OCI-M2 (cell line): ENCODE data around the gene EOMES.

ENCODE experiments used
- DNase-seq: peaks from one replicate; lab custom pipeline; 2025; ENCODE audit not compliant: unreplicated experiment; lab: John Stamatoyannopoulos, UW

Gene EOMES

GRCh38 chr3:27720899-27721716, 1.0 kb downstream of the EOMES start:
- no peak for DNase-seq

DNA sequence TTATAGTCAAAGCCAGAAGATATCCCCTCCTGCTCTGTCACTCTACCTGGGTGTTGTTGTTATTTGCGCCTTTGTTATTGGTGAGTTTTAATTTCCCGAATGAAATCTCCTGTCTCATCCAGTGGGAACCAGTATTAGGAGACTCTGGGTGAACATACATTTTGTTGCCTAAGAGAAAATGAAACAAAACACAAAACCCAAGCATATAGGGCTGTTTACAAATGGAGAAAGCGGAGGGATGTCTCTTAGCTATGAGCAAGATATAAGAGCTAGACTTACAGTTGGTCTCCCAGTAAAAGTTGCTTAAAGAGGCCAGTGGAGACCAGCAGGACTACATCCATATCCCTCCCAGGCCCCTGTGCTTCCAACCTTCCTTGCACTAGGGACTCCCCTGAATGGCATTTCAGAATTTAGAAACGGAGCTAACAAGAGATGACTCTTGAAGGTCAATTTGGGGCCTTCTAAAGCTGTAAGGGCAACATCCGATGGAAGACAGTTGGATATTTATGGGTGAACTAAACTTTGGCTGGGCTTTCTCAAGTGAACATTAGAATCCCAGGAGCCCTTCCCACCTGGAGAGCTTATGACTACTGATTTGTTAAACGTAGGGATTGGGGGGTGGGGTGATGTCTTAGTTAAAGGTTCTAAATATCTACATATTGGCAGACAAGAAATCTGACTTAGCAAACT, 2.7 kb downstream of the EOMES start:
- no peak for DNase-seq

DNA sequence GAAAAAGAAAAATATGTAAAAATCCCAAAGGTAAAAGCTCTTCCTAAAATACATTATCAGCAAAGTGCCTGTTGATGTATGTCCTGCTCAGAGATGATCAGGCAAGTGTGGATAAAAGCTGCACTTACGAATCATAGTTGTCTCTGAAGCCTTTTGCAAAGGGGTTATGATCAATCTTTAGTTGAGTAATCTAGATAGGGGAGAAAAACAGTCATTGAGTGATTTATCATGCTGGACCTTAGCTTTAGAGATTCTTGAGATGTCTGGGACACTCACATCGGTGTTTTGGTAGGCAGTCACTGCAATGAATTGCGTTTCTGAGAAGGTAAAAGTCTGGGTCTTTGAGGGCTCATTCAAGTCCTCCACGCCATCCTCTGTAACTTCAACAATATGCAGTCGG, 3.7 kb downstream of the EOMES start:
- DNase-seq = no peak

DNA sequence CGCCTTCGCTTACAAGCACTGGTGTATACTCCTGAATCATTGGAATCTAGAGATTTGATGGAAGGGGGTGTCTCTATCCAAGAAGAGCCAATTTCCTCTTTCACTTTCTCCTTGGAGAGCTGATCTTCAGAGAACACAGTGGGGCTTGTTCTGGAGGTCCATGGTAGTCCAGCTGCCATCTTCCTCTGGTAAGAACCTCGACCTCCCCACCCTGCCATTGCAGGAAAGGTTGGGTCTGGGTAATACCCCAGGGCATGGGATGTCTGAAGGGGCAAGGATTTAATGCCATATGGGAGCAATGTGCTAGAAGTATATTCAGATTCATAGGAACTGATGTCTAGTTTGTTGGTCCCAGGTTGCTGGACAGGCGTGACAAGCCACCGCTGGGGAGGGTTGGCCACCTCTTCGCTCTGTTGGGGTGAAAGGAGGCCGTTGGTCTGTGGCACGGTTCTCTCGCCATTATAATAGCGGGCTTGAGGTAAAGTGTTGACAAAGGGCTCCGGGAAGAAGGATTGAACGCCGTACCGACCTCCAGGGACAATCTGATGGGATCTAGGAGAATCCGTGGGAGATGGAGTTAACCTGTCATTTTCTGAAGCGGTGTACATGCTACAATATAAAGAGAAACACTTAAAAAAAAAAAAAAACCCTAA, 4.8 kb downstream of the EOMES start:
- no peak for DNase-seq

DNA sequence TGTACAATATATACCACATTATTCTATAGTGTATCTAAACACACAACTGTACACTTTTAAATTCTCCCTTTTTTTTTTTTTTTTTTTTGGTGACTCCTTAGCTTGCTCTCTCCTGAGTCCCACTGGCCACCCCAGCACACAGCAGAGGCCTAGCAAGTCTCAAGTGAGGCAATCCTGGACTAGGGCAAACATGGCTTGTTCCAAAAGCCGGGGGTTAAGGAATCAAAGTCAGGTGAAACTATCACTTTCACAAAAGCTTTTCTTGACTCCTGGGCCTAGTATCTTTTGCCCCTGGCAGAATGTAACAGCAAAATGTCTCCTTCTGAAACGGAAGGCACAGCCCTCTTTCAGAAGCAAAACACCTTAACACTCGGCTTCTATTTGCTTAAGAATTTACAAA, 5.8 kb downstream of the EOMES start:
- DNase-seq = no peak

- no peak for DNase-seq
Observed at GRCh38 chr3:27715863-27716262, 6.3 kb downstream of the EOMES start.

DNA sequence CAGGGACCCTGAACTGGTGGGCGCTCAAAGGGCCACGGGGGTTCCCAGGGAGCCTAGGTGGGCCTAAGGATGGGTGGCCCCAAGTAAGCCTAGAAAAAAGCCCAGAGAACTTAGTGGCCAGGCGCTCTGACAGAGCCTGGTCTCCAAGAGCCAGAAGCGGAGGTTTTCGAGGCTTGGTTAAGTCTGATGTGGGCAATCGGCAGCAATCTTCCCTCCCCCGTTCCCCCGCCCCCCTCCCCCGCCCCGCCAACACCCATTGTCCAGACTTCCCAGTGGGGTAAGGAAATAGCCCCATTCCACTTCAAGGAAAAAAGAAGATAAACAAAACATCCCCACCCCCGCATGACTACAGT, 6.7 kb downstream of the EOMES start:
- DNase-seq = no peak

- no peak for DNase-seq
Observed at GRCh38 chr3:27714692-27715453, 7.2 kb downstream of the EOMES start.

DNA sequence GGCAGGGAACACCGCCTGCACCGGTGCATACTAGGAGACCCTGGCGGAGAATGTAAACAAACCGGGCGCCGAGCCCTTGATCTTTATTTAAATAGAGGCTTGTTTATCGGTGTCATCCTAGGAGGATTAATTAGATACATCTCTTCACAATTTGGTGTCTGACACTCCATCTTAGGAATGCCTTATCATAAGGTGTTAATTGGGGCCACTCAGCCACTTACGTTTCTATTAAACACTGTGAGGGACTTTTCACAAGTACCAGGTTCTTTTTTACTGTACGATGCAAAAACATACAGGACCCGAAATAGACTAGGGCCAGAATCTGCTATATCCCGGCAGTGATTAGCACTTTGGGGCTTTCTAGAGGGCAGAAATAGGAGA, 8.0 kb downstream of the EOMES start:
- DNase-seq = no peak

DNA sequence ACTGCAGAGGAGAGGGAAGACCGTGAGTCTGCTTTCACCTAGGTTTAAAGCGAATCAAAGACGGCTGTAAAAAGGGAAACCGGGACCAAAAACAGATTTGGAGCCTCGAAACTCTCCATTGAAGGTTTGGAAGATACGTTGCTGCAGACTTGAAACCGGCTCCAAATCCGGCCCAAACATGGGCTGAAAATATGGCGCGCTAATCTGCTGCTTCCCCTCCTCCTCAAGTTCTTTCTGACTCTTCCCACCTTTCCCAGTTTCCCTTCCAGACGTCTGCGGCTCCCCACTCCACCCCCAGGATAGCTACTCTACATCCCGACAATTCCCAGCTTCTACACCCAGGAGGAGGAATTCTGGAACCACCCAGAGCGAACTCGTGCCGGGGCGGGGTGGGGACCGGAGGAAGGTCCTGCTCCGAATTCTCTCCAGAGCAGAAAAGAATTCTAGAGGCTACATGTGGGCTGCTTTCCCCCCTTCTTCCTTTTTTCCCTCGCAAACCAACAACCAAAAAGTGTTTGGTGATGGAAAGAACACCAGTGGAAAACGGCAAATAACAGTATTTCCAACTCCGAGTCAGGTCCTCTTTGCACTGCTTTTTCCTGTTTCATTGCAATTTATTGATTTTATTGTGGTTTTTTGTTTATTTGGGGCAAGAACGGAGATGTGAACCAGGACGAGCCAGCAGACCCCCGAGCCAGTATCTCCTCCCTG, 8.5 kb downstream of the EOMES start:
- no peak for DNase-seq

GRCh38 chr3:27713078-27713423, 9.1 kb downstream of the EOMES start:
- DNase-seq = no peak

DNA sequence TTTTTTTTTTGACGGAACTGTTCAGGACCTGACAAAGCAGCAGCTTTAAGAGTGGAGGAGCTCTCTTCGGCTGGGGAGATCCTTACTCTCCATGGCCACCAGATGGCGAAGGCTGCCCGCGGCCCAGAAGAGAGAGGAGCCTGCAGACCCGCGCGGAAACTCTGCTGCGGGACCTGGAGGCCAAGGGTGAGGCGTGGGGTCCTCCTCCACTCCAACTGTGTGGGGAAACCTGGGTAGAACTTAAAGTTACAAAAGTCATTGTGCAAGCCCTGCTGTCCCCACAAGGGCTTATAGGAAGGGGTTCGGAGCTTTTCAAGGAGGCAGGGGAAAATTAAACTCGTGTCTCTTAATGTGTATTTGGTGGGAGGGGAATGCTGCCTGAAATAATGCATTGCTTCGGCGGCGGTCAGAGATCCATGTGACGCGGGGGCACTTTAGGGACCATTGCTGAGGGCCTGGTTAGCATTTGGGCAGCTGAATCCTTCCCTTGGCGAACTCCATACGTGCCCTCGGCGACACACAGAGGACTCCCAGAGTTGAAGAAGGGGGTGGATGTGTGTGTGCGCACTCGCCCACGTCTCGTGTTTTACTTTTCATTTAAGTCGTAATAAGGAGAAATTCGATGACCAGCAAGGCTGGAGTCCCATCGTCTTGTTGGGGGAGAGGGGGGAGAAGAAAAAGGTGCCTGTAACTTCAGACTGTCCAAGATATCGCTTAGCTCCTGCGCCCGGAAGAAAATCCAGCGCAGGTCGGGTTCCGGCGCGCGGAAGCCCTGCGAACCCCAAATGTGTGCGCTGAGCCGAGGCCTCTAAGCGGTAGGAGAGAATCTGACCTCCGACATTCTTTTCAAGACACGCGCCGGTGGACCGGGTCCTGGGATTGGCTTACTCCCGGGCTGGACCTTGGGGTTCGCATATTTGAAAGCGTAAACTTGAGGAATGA, 9.7 kb downstream of the EOMES start:
- peak; percentile 5 for DNase-seq

GRCh38 chr3:27708250-27708649, 13.9 kb downstream of the EOMES start:
- DNase-seq = no peak

DNA sequence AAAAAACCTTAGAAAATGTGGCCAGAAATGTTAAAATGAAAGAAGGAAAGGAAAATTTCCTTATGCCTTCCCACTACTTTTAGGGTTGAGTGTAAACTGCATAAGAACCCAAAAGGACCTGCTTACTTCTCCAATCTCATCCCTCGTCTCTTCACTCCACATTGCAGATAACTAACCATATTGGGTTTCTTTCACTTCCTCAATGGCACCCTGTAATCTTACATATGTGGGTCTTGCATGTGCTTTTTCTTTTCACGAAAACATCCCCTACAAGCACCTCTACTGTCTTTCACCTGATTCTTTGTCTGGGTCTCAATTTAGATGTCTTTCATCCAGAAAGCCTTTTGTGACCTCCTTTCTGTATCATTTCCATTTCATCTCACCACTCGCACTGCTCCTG, 23.1 kb downstream of the EOMES start:
- DNase-seq = no peak

DNA sequence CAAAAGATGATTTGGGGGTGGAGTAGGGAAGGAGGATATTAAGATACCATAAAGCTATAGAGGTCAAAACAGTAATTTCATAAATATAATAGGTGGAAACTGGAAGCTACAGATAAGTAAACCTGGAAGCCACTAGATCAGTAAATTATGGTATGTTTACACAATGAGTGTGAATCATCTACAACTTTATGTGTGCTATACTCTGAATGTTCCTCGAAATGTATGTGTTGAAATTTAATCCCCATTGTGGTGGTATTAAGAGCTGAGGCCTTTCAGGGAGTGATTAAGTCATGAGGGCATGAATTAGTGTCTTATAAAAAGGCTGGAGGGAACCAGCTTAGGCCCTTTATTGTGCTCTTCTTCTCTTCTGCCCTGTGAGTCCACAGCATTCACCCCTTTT, 25.2 kb downstream of the EOMES start:
- DNase-seq = no peak

GRCh38 chr3:27695636-27696035, 26.5 kb downstream of the EOMES start:
- DNase-seq = no peak

- no peak for DNase-seq
Observed at GRCh38 chr3:27688053-27688452, 34.1 kb downstream of the EOMES start.

DNA sequence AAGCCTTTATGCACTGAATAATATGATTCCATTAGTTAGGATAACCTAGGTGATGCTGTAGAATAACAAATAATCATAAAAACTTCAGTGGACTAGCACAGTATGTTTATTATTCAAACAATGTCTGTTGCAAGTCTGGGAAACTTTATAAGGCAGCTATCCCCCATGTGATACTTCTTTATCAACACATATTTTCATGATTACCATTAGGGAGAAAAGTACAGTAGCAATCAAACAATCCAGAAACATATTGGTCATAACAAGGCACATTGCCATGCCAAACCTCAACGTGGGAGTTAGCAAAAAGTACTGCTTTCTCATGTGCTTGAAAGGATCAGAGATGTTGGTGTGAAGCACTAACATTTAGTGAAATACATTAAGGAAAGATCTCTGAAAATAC, 35.5 kb downstream of the EOMES start:
- DNase-seq = no peak

GRCh38 chr3:27685474-27685873, 36.6 kb downstream of the EOMES start:
- DNase-seq = no peak

GRCh38 chr3:27684302-27684701, 37.8 kb downstream of the EOMES start:
- no peak for DNase-seq
